ENCODE results near the gene HIPK1. TPM values are rescaled to one million over a fixed set of nuclear protein-coding genes. Genes with fewer than 3 reads are reported as not detected.
A peak's percentile ranks its signal among the peaks of the same experiment; 100 is the strongest.

Gene HIPK1
- total RNA-seq, 1 donor from 2014 or later, result 28.9 TPM

- no peak for DNase-seq (ENCODE audit: low spot score)
Observed at GRCh38 chr1:113913312-113913668, 15.8 kb upstream of the HIPK1 start.

GRCh38 chr1:113913887-113914664 is 15.0 kb upstream of the HIPK1 start:
- no peak for DNase-seq (ENCODE audit: low spot score)

- DNase-seq (ENCODE audit: low spot score), result no peak
Observed at GRCh38 chr1:113916974-113917373, 12.2 kb upstream of the HIPK1 start.

GRCh38 chr1:113917400-113918082 is 11.6 kb upstream of the HIPK1 start:
- DNase-seq (ENCODE audit: low spot score), result no peak

- DNase-seq (ENCODE audit: low spot score), result no peak
Observed at GRCh38 chr1:113918243-113918642, 10.9 kb upstream of the HIPK1 start.

- DNase-seq (ENCODE audit: low spot score), result no peak
Observed at GRCh38 chr1:113922957-113923356, 6.2 kb upstream of the HIPK1 start.

- DNase-seq (ENCODE audit: low spot score), result no peak
Observed at GRCh38 chr1:113924473-113924872, 4.7 kb upstream of the HIPK1 start.

- DNase-seq (ENCODE audit: low spot score), result peak; percentile 36
Observed at GRCh38 chr1:113928187-113928930, 765 bp upstream of the HIPK1 start.

GRCh38 chr1:113929750-113930498 is 800 bp downstream of the HIPK1 start:
- DNase-seq (ENCODE audit: low spot score), result peak; percentile 61

- DNase-seq (ENCODE audit: low spot score), result peak; percentile 58
Observed at GRCh38 chr1:113930499-113931161, 1.5 kb downstream of the HIPK1 start.

GRCh38 chr1:113931451-113931851 is 2.3 kb downstream of the HIPK1 start:
- DNase-seq (ENCODE audit: low spot score), result peak; percentile 10

- no peak for DNase-seq (ENCODE audit: low spot score)
Observed at GRCh38 chr1:113934006-113934405, 4.9 kb downstream of the HIPK1 start.

- no peak for DNase-seq (ENCODE audit: low spot score)
Observed at GRCh38 chr1:113934511-113935055, 5.5 kb downstream of the HIPK1 start.

GRCh38 chr1:113935176-113935575 is 6.1 kb downstream of the HIPK1 start:
- DNase-seq (ENCODE audit: low spot score), result no peak

- no peak for DNase-seq (ENCODE audit: low spot score)
Observed at GRCh38 chr1:113935970-113936369, 6.8 kb downstream of the HIPK1 start.

- no peak for DNase-seq (ENCODE audit: low spot score)
Observed at GRCh38 chr1:113937146-113937545, 8.0 kb downstream of the HIPK1 start.

- peak; percentile 8 for DNase-seq (ENCODE audit: low spot score)
Observed at GRCh38 chr1:113938192-113938591, 9.1 kb downstream of the HIPK1 start.

- DNase-seq (ENCODE audit: low spot score), result no peak
Observed at GRCh38 chr1:113940365-113941244, 11.5 kb downstream of the HIPK1 start.

- no peak for DNase-seq (ENCODE audit: low spot score)
Observed at GRCh38 chr1:113941245-113941559, 12.1 kb downstream of the HIPK1 start.

GRCh38 chr1:113942527-113942926 is 13.4 kb downstream of the HIPK1 start:
- no peak for DNase-seq (ENCODE audit: low spot score)
